GM19023 (cell line): ENCODE data around the gene STARD8.

Source experiments
- ATAC-seq: cut with Tn5 transposase; IDR thresholded peaks from one replicate; pipeline ENCODE4 v1.9.1; 2021; ENCODE audit warnings: mild to moderate bottlenecking, moderate library complexity; ENCODE audit not compliant: unreplicated experiment

The STARD8 gene

DNA sequence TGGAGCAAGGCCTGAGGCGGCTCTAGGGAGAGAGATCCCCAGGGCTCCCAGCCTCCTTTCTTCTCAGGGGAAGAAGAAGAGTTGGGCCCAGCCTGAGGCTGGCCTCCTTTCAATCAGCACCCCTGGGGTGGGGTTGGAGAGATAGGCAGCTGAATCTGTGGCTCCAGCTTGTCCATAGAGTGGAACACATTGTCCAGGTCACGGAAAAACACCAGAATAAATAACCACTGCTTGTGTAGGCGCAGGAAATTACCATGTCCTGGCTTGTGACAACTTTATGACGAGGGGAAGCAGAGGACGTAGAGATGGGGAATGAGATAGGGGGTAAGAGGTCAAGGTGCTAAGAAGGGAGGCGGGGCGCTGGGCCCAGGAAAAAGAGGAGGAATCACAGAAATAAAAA is 100.6 kb downstream of the STARD8 start:
- no peak for ATAC-seq

GRCh38 chrX:68749426-68749825 is 102.0 kb downstream of the STARD8 start:
- ATAC-seq: no peak

- ATAC-seq: no peak
Observed at GRCh38 chrX:68750316-68750715, 102.8 kb downstream of the STARD8 start.

DNA sequence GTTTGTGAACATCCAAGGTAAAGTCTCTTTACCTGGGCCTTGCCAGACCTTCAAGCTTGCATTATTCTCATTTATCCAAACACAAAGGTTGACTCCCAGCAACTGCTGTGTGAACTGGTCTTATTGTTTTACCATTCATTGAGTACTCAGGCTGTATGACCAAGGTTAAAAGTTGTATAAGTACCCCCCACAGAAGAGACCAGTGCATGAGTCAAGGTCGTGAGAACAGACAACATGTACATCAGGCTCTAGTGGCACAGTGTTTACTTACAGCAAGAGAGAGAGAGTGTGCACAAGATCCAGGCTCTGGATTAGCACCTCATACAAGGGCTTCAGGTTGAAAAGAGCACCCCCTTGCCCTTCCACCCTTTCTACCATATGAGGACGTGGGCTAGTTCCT is 103.9 kb downstream of the STARD8 start:
- ATAC-seq: no peak

GRCh38 chrX:68753218-68753617 is 105.8 kb downstream of the STARD8 start:
- no peak for ATAC-seq

DNA sequence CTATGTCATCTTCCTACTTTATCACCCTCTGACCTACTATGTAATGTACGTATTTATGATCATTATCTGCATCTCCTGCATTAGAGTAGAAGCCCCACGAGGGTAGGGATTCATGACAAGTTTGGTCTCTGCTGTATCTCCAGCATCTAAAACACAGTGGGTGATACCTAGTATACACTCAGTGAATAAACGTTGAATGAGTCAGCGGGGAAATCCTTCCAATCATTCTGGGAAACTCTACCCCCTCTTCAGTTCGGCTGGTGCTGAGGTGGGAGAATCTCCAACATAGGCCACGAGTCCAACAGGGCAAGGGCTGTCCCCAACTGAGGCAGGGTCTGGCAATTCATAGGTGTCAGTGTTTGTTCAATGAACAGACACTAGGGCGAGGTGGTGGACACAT is 106.9 kb downstream of the STARD8 start:
- no peak for ATAC-seq

DNA sequence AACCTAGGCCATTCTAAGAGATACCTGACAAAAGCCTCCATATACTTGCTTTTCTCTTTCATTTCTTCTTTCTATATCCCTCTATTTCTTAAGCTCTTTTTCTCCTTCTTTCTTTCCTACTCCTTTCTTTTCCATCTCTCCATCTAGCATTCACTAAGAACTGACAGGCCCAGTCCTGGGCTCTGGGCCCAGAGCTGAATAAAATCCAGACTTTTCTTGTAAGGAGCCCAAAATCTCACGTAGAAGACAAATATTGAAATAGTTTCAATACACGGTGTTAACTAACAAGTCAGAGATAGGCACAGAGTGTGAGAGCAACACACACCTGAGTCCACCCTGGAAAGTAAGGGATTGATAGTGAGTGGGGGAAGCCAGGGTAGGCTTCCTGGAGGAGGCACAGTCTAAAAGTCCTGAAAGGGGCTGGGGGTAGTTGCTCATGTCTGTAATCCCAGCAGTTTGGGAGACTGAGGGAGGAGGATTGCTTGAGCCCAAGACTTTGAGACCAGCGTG is 108.2 kb downstream of the STARD8 start:
- ATAC-seq: no peak

GRCh38 chrX:68757331-68757730 is 109.9 kb downstream of the STARD8 start:
- ATAC-seq: no peak

- no peak for ATAC-seq
Observed at GRCh38 chrX:68757731-68758130, 110.3 kb downstream of the STARD8 start.

- ATAC-seq: no peak
Observed at GRCh38 chrX:68758671-68759070, 111.2 kb downstream of the STARD8 start.

DNA sequence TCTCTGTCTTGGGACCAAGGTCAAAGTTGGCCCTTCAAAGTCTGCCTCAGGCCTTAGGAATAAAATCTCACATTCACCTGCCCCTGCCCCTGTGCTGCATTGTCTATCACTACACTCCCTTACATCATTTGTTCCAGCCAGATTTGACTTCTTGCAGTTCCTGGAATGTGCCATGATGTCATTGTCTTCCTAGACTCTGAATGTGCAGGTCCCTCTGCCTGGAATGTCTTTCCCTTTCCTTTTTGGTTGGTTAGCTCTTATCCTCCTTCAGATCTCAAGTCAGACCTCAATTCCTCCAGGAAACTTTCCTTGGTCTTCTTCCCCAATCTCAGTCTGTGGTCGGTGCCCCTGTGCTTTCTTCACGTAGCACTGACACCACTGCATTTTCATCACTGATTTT is 113.6 kb downstream of the STARD8 start:
- ATAC-seq: no peak

GRCh38 chrX:68762766-68763165 is 115.3 kb downstream of the STARD8 start:
- no peak for ATAC-seq

DNA sequence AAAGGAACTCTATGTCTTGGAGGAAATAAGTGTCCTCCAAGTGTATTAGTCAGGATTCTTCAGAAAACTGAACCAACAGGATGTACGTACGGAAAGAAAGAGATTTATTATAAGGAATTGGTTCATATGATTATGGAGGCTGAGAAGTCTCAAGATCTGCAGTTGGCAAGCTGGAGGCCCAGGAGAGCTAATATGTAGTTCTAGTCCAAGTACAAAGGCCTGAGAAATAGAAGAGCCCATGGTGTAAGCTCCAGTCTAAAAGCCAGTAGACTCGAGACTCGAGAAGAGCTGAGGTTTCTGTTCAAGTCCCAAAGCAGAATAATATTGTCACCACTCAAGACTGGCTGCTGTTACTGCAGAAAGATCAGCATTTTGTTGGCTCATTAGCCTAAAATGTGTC is 116.0 kb downstream of the STARD8 start:
- ATAC-seq: no peak
